Mucosa of rectum (tissue), 2 donors: ENCODE data around the gene GUCY2C.

Experiments used
- H3K27ac ChIP-seq, 2 donors: one replicate each; pipeline ENCODE4 v1.7.0; 2013; ENCODE audit warnings: inconsistent platforms in 2 of 2, low read depth in 2 of 2, low read length in 2 of 2
- H3K27me3 ChIP-seq, 2 donors: one replicate each; pipeline ENCODE4 v1.7.0; 2013; ENCODE audit warnings: low read length in 2 of 2; ENCODE audit not compliant: control insufficient read depth in 2 of 2, insufficient read depth in 2 of 2
- H3K36me3 ChIP-seq, 2 donors: one replicate each; pipeline ENCODE4 v1.7.0; 2013; ENCODE audit warnings: low read length in 2 of 2; ENCODE audit not compliant: control insufficient read depth in 2 of 2, insufficient read depth in 2 of 2
- H3K4me1 ChIP-seq, 2 donors: one replicate each; pipeline ENCODE4 v1.7.0; 2013; ENCODE audit warnings: low read length in 2 of 2, mild to moderate bottlenecking in 1 of 2; ENCODE audit not compliant: control insufficient read depth in 2 of 2, insufficient read depth in 2 of 2
- H3K4me3 ChIP-seq, 2 donors: one replicate each; pipeline ENCODE4 v1.7.0; 2013; ENCODE audit warnings: low read length in 2 of 2
- H3K9ac ChIP-seq, 2 donors: one replicate each; pipeline ENCODE4 v1.7.0; 2013; ENCODE audit warnings: low read length in 2 of 2, low read depth in 1 of 2, mild to moderate bottlenecking in 1 of 2
- H3K9me3 ChIP-seq, 2 donors: one replicate each; pipeline ENCODE4 v1.7.0; 2013; ENCODE audit warnings: low read length in 2 of 2; ENCODE audit not compliant: control insufficient read depth in 2 of 2
- donor health status: healthy.
- donor health status: Normal muscosa, but diverticular disease.

The GUCY2C gene

GRCh38 chr12:14612898-14613445 lies 83.4 kb downstream of the GUCY2C start:
- Histone ChIP-seq H3K27ac (no peak overlapping the region), H3K4me1 (peaks cover 2 to 7% of the 10 kb centered on the region in 2 donors), H3K27me3 (no peaks in the 10 kb centered on the region), H3K4me3 (no peak overlapping the region), H3K9ac (no peak overlapping the region), H3K36me3 (peaks cover 12 to 21% of the 10 kb centered on the region in 2 donors), H3K9me3 (peaks cover 0 to 4% of the 10 kb centered on the region in 2 donors)

DNA sequence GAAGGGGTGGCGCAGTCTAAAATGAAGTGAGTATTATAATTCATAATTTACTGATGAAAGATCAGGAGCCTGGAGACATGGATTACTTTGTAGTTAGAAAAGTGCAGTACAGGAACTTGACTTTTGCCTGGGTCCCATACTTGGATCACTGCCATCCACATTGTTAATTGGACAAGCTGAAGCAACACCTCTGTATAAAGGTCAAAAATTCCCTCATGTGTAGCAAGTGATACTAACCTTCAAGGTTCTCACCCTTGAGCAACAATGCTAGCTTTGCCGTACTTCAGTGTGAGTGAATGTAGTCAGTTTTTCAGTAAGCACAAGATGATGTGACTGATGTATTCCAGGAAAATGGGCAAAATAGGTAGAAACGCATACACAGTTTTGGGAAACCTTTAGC lies 84.1 kb downstream of the GUCY2C start:
- H3K36me3 ChIP-seq: peaks cover 11 to 14% of the 10 kb centered on the region in 2 donors
- no peak overlapping the region for H3K9ac ChIP-seq
- H3K4me1 ChIP-seq: peaks cover 2 to 7% of the 10 kb centered on the region in 2 donors
- no peaks in the 10 kb centered on the region for H3K27me3 ChIP-seq
- H3K9me3 ChIP-seq: peaks cover 0 to 5% of the 10 kb centered on the region in 2 donors
- H3K27ac ChIP-seq: peak overlapping the region; percentile 36 to 49
- no peak overlapping the region for H3K4me3 ChIP-seq

GRCh38 chr12:14611640-14612203 lies 84.7 kb downstream of the GUCY2C start:
- H3K27ac ChIP-seq: peak overlapping the region; percentile 36 to 49

GRCh38 chr12:14607568-14607967 lies 88.8 kb downstream of the GUCY2C start:
- H3K4me3 ChIP-seq: no peak overlapping the region
- H3K27me3 ChIP-seq: no peaks in the 10 kb centered on the region
- no peak overlapping the region for H3K9ac ChIP-seq
- H3K36me3 ChIP-seq: peaks cover 0 to 3% of the 10 kb centered on the region in 2 donors
- peaks cover 0 to 8% of the 10 kb centered on the region in 2 donors for H3K9me3 ChIP-seq
- peaks cover 0 to 7% of the 10 kb centered on the region in 2 donors for H3K4me1 ChIP-seq
- no peak overlapping the region for H3K27ac ChIP-seq

More at GRCh38 chr12:14611640-14612203, 84.7 kb downstream of the GUCY2C start:
- Histone ChIP-seq H3K9me3 (peaks cover 0 to 7% of the 10 kb centered on the region in 2 donors), H3K9ac (no peak overlapping the region), H3K27me3 (no peaks in the 10 kb centered on the region), H3K4me1 (peaks cover 2 to 7% of the 10 kb centered on the region in 2 donors), H3K4me3 (peak overlapping the region in 1 of 2 donors; percentile 14), H3K36me3 (peaks cover 11 to 12% of the 10 kb centered on the region in 2 donors)

DNA sequence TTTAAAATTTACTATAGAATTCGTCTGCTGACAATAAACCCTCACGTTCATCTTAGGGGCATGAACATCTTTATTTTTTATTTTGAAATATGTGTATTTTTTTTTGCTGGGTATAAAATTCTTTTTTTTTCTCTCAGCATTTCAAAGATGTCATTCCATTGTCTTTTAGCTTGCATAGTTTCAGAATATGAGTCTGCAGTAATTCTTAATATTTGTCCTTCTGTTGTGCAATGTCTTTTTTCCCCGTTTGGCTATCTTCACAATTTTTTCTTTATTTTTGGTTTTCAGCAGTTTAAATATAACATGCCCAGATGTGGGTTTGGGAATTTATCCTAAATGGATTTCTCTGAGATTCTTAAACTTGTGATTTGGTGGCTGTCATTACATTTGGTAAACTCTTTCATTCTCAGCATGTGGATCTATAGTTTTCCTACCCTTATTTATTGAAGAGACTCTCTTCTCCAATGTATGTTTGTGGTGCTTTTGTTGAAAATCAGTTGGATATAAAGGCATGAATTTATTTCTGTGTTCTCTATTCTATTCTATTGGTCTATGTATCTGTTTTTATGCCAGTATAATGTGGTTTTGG lies 90.9 kb downstream of the GUCY2C start:
- Histone ChIP-seq H3K9me3 (peaks cover 0 to 6% of the 10 kb centered on the region in 2 donors), H3K4me1 (no peaks in the 10 kb centered on the region), H3K4me3 (no peak overlapping the region), H3K9ac (no peak overlapping the region), H3K36me3 (no peaks in the 10 kb centered on the region), H3K27me3 (no peaks in the 10 kb centered on the region), H3K27ac (no peak overlapping the region)

DNA sequence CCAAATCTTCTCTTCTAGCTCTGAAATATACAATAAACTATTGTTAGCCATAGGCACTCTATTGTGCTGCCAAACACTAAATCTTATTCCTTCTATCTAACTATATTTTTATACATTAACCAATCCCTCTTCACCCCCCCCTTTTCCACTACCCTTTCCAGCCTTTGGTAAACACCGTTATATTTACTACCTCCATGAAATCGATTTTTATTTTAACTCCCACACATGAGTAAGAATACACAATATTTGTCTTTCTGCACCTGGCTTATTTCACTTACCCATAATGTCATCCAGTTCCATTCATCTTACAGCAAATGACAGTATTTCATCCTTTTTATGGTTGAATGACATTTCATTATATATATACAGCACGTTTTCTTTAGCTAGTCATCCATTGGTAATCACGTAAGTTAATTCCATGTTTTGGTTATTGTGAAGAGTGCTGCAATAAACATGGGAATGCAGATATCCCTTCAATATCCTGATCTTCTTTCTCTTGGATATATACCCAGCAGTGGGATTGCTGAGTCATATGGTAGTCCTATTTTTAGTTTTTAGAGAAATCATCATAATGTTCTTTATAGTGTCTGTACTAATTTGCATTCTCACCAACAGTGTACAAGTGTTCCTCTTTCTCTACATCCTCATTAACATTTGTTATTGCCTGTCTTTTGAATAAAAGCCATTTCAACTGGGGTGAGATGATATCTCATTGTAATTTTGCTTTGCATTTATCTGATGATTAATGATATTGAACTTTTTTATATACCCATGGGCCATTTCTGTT lies 94.5 kb downstream of the GUCY2C start:
- Histone ChIP-seq H3K36me3 (no peaks in the 10 kb centered on the region), H3K27ac (no peak overlapping the region), H3K27me3 (no peaks in the 10 kb centered on the region), H3K4me3 (no peak overlapping the region), H3K4me1 (no peaks in the 10 kb centered on the region), H3K9ac (no peak overlapping the region), H3K9me3 (peaks cover 0 to 3% of the 10 kb centered on the region in 2 donors)

DNA sequence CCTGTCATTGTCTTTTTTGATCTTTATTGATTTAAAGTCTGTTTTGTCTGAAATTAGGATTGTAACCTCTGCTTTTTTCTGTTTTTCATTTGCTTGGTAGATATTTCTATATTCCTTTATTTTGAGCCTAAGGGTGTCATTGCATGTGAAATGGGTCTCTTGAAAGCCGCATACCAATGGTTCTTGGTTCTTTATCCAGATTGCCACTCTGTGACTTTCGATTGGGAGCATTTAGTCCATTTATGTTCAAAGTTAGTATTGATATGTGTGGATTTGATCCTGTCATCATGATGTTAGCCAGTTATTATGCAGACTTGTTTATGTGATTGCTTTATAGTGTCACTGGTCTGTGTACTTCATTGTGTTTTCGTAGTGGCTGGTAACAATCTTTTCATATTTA lies 98.9 kb downstream of the GUCY2C start:
- H3K36me3 ChIP-seq: no peaks in the 10 kb centered on the region
- H3K9me3 ChIP-seq: no peaks in the 10 kb centered on the region
- no peak overlapping the region for H3K27ac ChIP-seq
- H3K4me1 ChIP-seq: no peaks in the 10 kb centered on the region
- H3K9ac ChIP-seq: no peak overlapping the region
- H3K4me3 ChIP-seq: no peak overlapping the region
- H3K27me3 ChIP-seq: no peaks in the 10 kb centered on the region

- H3K27ac ChIP-seq: no peak overlapping the region
- H3K9ac ChIP-seq: no peak overlapping the region
- H3K27me3 ChIP-seq: no peaks in the 10 kb centered on the region
- H3K4me3 ChIP-seq: no peak overlapping the region
- no peaks in the 10 kb centered on the region for H3K9me3 ChIP-seq
- no peaks in the 10 kb centered on the region for H3K4me1 ChIP-seq
- no peaks in the 10 kb centered on the region for H3K36me3 ChIP-seq
Observed at GRCh38 chr12:14591719-14592118, 104.7 kb downstream of the GUCY2C start.

DNA sequence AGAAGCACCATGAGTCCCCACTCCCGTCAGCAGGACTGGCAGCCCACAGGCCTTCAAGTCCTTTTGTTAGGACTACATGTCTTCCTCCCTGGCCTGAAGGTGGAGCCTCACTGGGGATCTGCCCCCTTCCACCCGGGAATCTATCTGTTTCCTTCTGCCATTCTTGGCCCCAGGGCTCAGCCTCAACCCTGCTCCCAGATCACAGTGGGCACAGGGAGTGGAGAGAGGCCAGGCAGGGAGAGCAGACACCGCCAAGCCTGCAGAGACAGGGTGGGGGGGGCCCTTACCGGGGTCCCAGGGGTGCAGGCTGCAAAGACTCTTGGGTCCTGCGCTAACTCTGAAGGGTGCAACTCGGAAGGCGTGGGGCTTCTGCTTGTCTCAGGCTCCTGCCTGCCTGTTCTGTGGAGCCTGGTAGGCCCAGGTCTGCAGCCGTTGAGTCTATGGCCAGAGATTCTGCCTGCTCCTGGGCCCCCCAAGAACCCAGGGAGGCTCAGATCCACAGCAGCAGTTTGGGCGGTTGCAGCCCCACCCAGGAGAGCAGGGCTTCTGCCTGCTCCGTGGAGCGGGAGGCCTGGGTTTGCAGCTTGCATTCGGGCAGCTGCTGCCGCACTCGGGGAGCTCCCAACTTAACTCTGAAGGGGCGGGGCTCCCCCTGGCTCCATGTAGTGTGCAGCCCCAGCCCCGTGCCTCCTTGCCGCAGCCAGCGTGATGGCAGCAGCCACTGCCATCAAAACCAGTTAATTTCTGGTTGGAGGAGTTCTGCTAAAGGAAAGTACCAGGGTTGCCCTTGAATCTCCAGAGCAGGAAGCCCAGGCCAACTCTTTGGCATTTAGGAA lies 107.0 kb downstream of the GUCY2C start:
- H3K36me3 ChIP-seq: no peaks in the 10 kb centered on the region
- H3K9me3 ChIP-seq: no peaks in the 10 kb centered on the region
- no peak overlapping the region for H3K27ac ChIP-seq
- H3K27me3 ChIP-seq: no peaks in the 10 kb centered on the region
- no peak overlapping the region for H3K9ac ChIP-seq
- no peaks in the 10 kb centered on the region for H3K4me1 ChIP-seq
- H3K4me3 ChIP-seq: no peak overlapping the region
